Panc1 (cell line): ENCODE results near the gene FSTL4. TPM values are rescaled to one million over a fixed set of nuclear protein-coding genes. Genes with fewer than 3 reads are reported as not detected.

Source experiments
- ATAC-seq: fragments of 200-7000 bp; cut with Tn5 transposase; 2 replicates; pipeline ENCODE4 v1.9.1; 2020; ENCODE audit warnings: mild to moderate bottlenecking, moderate library complexity
- BruUV-seq: library from RNA; stranded (reverse); fragments of 400-500 nt; replicated peaks from 2 replicates; lab custom pipeline; 2021; lab: Mats Ljungman, UMichigan
- CTCF ChIA-PET: fragments of 300-600 bp; sonication (Branson Sonifier 250); formaldehyde crosslinking; loops from one replicate; lab custom pipeline; 2022; ENCODE audit warnings: antibody characterized with exemption; lab: Charles Lee
- POLR2A ChIA-PET: fragments of 300-600 bp; sonication (Branson Sonifier 250); formaldehyde crosslinking; loops from one replicate; lab custom pipeline; 2022; ENCODE audit warnings: antibody characterized with exemption; lab: Charles Lee
- DNase-seq: peaks from one replicate; pipeline ENCODE4 v3.0.0-alpha.2; 2010; ENCODE audit warnings: low read depth, low spot score
- H3K27ac ChIP-seq: 2 replicates; pipeline ENCODE4 v1.5.1; 2011; ENCODE audit warnings: mild to moderate bottlenecking, low read length, inconsistent platforms
- H3K27me3 ChIP-seq: fragments of 200-500 bp; sonication (Bioruptor generic); 2 replicates; pipeline ENCODE4 v1.6.0; 2014; ENCODE audit warnings: low read length, inconsistent platforms; ENCODE audit not compliant: control insufficient read depth, insufficient read depth
- H3K36me3 ChIP-seq: fragments of 200-500 bp; sonication (Bioruptor generic); 2 replicates; pipeline ENCODE4 v1.5.1; 2014; ENCODE audit warnings: inconsistent platforms, mild to moderate bottlenecking, low read length, moderate library complexity; ENCODE audit not compliant: control insufficient read depth, insufficient read depth
- H3K4me1 ChIP-seq: 2 replicates; pipeline ENCODE4 v1.5.1; 2011; ENCODE audit warnings: inconsistent platforms, mild to moderate bottlenecking, low read length, moderate library complexity; ENCODE audit not compliant: control insufficient read depth, insufficient read depth
- H3K4me3 ChIP-seq, 2 experiments: 2 replicates each; pipeline ENCODE4 v1.5.1; 2011 to 2012; ENCODE audit warnings: low read depth in 2 of 2, low read length in 2 of 2, mild to moderate bottlenecking in 2 of 2, inconsistent platforms in 1 of 2, moderate library complexity in 1 of 2
- H3K9me3 ChIP-seq: fragments of 200-500 bp; sonication (Bioruptor generic); 2 replicates; pipeline ENCODE4 v1.5.1; 2014; ENCODE audit warnings: low read depth, mild to moderate bottlenecking, inconsistent platforms, low read length, moderate library complexity; ENCODE audit not compliant: control insufficient read depth, insufficient read depth
- CTCF ChIP-seq: fragments of 450-650 bp; IDR thresholded peaks from 2 replicates; pipeline ENCODE4 v1.5.1; 2017; ENCODE audit warnings: mild to moderate bottlenecking
- POLR2AphosphoS5 ChIP-seq: IDR thresholded peaks from 2 replicates; pipeline ENCODE4 v1.6.1; 2012; ENCODE audit warnings: mild to moderate bottlenecking, low read depth, low read length, moderate library complexity
- REST ChIP-seq, 2 experiments: IDR thresholded peaks; 2 replicates each; pipeline ENCODE4 v1.6.1; 2011 to 2012; ENCODE audit warnings: low read depth in 2 of 2, control low read depth in 1 of 2, low read length in 1 of 2, mild to moderate bottlenecking in 1 of 2, moderate library complexity in 1 of 2; ENCODE audit not compliant: insufficient read depth in 1 of 2
- SIN3A ChIP-seq: IDR thresholded peaks from 2 replicates; pipeline ENCODE4 v1.6.1; 2012; ENCODE audit warnings: low read depth, mild to moderate bottlenecking, low read length, moderate library complexity, borderline replicate concordance; ENCODE audit not compliant: insufficient read depth
- TCF7L2 ChIP-seq: IDR thresholded peaks from 2 replicates; pipeline ENCODE4 v1.6.1; 2011; ENCODE audit warnings: mild to moderate bottlenecking, low read depth, low read length, inconsistent platforms
- in situ Hi-C: cut with HindIII; loops from 2 replicates; pipeline ENCODE4 v1.10.0; 2016; ENCODE audit warnings: low sequenced_read_pairs, low pct_unique_long_range_greater_than_20kb
- intact Hi-C: fragments of 100-400 bp; cut with micrococcal nuclease; formaldehyde crosslinking; loops from one replicate; pipeline ENCODE4 v1.10.0; 2022; ENCODE audit not compliant: unreplicated experiment
- total RNA-seq: library from RNA; stranded (reverse); gene quantifications from one replicate; pipeline ENCODE4 v1.2.1, GENCODE V29; 2021; ENCODE audit not compliant: unreplicated experiment

The FSTL4 gene
- total RNA-seq, 1 experiment from 2014 or later = 0.18 TPM

GRCh38 chr5:133399247-133399891, 213.0 kb downstream of the FSTL4 start:
- CTCF ChIA-PET = no interaction called here
- TF ChIP-seq TCF7L2 = no peak
- TF ChIP-seq POLR2AphosphoS5 = no peak
- TF ChIP-seq CTCF = no peak
- no peak for TF ChIP-seq SIN3A
- no peak for TF ChIP-seq REST (IDR thresholded peaks at IDR 0.05; ENCODE audit: insufficient read depth in 1 of 2, low read depth in 2 of 2, low read length in 1 of 2)
- H3K4me1 ChIP-seq = no peaks in the 10 kb centered on the region
- no peak overlapping the region for H3K27ac ChIP-seq
- no peak for DNase-seq
- H3K36me3 ChIP-seq = no peaks in the 10 kb centered on the region
- BruUV-seq = no TSS peak
- H3K27me3 ChIP-seq = no peaks in the 10 kb centered on the region
- in situ Hi-C loops (no loop called here), intact Hi-C loops (no loop called here)
- H3K9me3 ChIP-seq = no peaks in the 10 kb centered on the region
- POLR2A ChIA-PET = no interaction called here
- no peak for ATAC-seq
- H3K4me3 ChIP-seq = no peak overlapping the region

- in situ Hi-C loops (no loop called here), intact Hi-C loops (no loop called here)
- CTCF ChIA-PET = no interaction called here
- Histone ChIP-seq H3K27me3 (no peaks in the 10 kb centered on the region), H3K36me3 (no peaks in the 10 kb centered on the region), H3K27ac (no peak overlapping the region), H3K9me3 (no peaks in the 10 kb centered on the region), H3K4me3 (no peak overlapping the region), H3K4me1 (no peaks in the 10 kb centered on the region)
- ATAC-seq = no peak
- POLR2A ChIA-PET = no interaction called here
- no peak for TF ChIP-seq REST (IDR thresholded peaks at IDR 0.05; ENCODE audit: insufficient read depth in 1 of 2, low read depth in 2 of 2, low read length in 1 of 2)
- TF ChIP-seq TCF7L2 = no peak
- BruUV-seq = no TSS peak
- no peak for DNase-seq
Observed at GRCh38 chr5:133398646-133399101, 213.7 kb downstream of the FSTL4 start.
